Thymus (tissue), 11 donors: ENCODE data around the gene BFSP2. TPM values are rescaled to one million over a fixed set of nuclear protein-coding genes. Genes with fewer than 3 reads are reported as not detected.

Source experiments
- DNase-seq, 9 donors: peaks; one replicate each; pipeline ENCODE4 v3.0.0-alpha.2; 2013; ENCODE audit warnings: low spot score in 9 of 9, low read depth in 6 of 9, missing footprints in 1 of 9
- H3K27ac ChIP-seq, 2 donors: one replicate each; pipeline ENCODE4 v1.5.1; 2013; ENCODE audit warnings: control low read depth in 1 of 2, low read depth in 1 of 2, low read length in 1 of 2, mild to moderate bottlenecking in 1 of 2, moderate library complexity in 1 of 2
- H3K27me3 ChIP-seq, 2 donors: one replicate each; pipeline ENCODE4 v1.5.1; 2013; ENCODE audit warnings: low read length in 1 of 2; ENCODE audit not compliant: control insufficient read depth in 2 of 2, insufficient read depth in 1 of 2
- H3K36me3 ChIP-seq, 2 donors: one replicate each; pipeline ENCODE4 v1.5.1; 2013; ENCODE audit warnings: low read length in 1 of 2, mild to moderate bottlenecking in 1 of 2, moderate library complexity in 1 of 2; ENCODE audit not compliant: control insufficient read depth in 2 of 2, insufficient read depth in 2 of 2
- H3K4me1 ChIP-seq, 2 donors: one replicate each; pipeline ENCODE4 v1.5.1; 2013; ENCODE audit warnings: low read length in 2 of 2; ENCODE audit not compliant: control insufficient read depth in 2 of 2, insufficient read depth in 2 of 2
- H3K4me3 ChIP-seq, 2 donors: one replicate each; pipeline ENCODE4 v1.5.1; 2013; ENCODE audit warnings: low read length in 2 of 2, control low read depth in 1 of 2, mild to moderate bottlenecking in 1 of 2
- H3K9me3 ChIP-seq, 2 donors: one replicate each; pipeline ENCODE4 v1.5.1; 2013; ENCODE audit warnings: low read length in 1 of 2, mild to moderate bottlenecking in 1 of 2; ENCODE audit not compliant: control insufficient read depth in 2 of 2, insufficient read depth in 1 of 2
- WGBS: extraction: QIAGEN DNeasy Blood & Tissue Kit; methylation state at CpG from one replicate; pipeline ENCODE4 v1.1.7; 2013; 5-methylcytosine and 5-hydroxymethylcytosine counted together
- polyA plus RNA-seq: library from polyadenylated mRNA; stranded (reverse); fragments of 200-250 nt; gene quantifications from one replicate; pipeline ENCODE4 v1.2.3, GENCODE V29; 2013
- total RNA-seq: library from RNA; stranded (reverse); fragments of 120-200 nt; gene quantifications from one replicate; pipeline ENCODE4 v1.2.4, GENCODE V29; 2013
- donor health status: healthy.

BFSP2 gene
- total and polyA plus RNA-seq, 2 donors, result 3.6 to 3.8 TPM

DNA sequence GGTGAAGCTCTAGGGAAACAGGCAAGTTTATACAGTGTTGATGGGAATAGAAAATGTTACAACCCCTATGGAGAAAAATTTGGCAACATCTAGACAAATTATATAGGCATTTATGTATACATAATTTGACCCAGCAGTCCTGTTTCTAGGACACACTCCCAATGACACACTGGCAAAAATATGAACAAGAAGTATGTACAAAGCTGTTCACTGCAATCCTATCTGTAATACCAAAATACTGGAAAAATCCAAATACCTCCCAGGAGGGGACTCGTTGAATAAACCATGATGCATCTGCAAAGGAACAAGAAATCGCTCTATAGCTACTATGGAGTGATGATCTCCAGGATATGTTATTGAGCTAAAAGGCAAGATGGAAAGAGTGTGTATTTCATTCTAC is 8.5 kb downstream of the BFSP2 start:
- WGBS, result 97% methylated on average over 2 of the region's 2 CpGs
- no peaks in the 10 kb centered on the region for H3K9me3 ChIP-seq
- H3K27me3 ChIP-seq, result peaks cover 0 to 13% of the 10 kb centered on the region in 2 donors
- no peaks in the 10 kb centered on the region for H3K36me3 ChIP-seq
- H3K4me3 ChIP-seq, result no peak overlapping the region
- DNase-seq, result no peak
- no peak overlapping the region for H3K27ac ChIP-seq
- peaks cover 0 to 5% of the 10 kb centered on the region in 2 donors for H3K4me1 ChIP-seq

DNA sequence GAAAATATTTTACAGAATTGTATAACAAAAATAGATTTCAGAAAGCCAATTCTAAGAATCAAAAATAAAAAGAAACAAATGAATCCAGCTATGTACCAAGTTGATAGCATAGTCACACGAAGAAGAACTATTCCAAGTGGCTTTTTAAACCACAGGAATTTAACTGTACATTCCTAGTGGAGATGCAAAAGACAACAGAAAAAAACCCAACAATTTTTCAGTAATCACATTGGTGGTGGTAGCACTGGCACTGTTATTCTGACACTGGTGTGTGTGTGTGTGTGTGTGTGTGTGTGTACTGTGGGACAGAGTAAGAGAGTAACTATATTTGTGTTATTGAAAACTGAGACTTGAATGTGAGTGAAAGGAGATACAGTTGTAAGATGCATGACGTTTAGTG is 9.1 kb downstream of the BFSP2 start:
- no peak for DNase-seq
- Histone ChIP-seq H3K27ac (no peak overlapping the region), H3K36me3 (no peaks in the 10 kb centered on the region), H3K4me3 (no peak overlapping the region), H3K27me3 (peaks cover 0 to 13% of the 10 kb centered on the region in 2 donors), H3K4me1 (peaks cover 0 to 5% of the 10 kb centered on the region in 2 donors), H3K9me3 (no peaks in the 10 kb centered on the region)
- WGBS, result 92% methylated on average over 2 of the region's 2 CpGs

- 91% methylated on average over 17 of the region's 17 CpGs for WGBS
- Histone ChIP-seq H3K4me3 (no peak overlapping the region), H3K36me3 (no peaks in the 10 kb centered on the region), H3K27me3 (peaks cover 0 to 13% of the 10 kb centered on the region in 2 donors), H3K27ac (no peak overlapping the region), H3K4me1 (no peaks in the 10 kb centered on the region), H3K9me3 (no peaks in the 10 kb centered on the region)
- no peak for DNase-seq
Measured at GRCh38 chr3:133410191-133410892, 10.5 kb downstream of the BFSP2 start.

- WGBS, result 85% methylated on average over 26 of the region's 26 CpGs
- Histone ChIP-seq H3K36me3 (no peaks in the 10 kb centered on the region), H3K27ac (no peak overlapping the region), H3K9me3 (no peaks in the 10 kb centered on the region), H3K4me1 (no peaks in the 10 kb centered on the region), H3K4me3 (no peak overlapping the region), H3K27me3 (peaks cover 0 to 13% of the 10 kb centered on the region in 2 donors)
- no peak for DNase-seq
Measured at GRCh38 chr3:133412183-133413132, 12.6 kb downstream of the BFSP2 start.

DNA sequence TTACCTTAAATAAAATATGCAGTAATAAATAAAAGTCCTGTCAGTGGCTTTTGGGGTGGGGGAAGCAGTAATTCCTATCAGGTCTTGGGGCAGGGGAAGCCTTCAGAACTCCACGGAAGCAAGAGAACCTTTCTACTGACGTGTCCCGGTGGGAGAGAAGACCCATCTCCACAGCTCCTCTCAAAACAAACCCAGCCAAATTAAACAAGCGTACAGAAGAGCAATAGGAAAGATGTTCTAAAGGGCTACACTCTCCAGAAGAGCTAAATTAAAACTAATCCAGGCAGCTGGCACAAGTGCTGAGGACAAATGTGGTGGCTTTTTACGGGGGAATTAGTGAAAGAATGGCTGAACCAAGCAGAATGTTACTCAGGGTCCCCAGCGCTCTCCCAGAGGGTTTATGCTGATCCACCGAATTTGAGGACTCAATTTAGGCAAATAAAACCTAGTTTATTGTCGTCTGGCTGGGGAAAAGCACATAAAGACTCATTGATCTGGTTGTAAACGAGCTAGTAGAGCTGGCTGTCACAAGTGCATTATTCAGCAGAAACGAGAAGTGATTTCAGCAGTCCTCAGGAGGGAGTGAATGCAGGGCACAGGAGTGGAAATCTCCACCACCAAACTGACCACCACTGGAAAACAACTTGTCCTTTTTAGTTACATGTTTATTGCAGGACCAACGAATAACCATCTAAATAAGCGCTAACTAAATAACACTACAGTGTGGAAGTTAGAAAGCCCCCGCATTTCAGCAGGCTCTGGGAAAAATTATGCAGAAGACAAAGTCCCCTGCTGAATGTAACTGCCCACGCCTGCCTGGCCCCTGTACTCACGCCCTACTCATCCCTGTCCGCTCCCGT is 13.5 kb downstream of the BFSP2 start:
- Histone ChIP-seq H3K4me1 (no peaks in the 10 kb centered on the region), H3K4me3 (no peak overlapping the region)

GRCh38 chr3:133414021-133414392 is 14.2 kb downstream of the BFSP2 start:
- Histone ChIP-seq H3K4me3 (no peak overlapping the region), H3K4me1 (no peaks in the 10 kb centered on the region), H3K9me3 (peaks cover 0 to 2% of the 10 kb centered on the region in 2 donors), H3K27ac (no peak overlapping the region), H3K27me3 (peaks cover 0 to 13% of the 10 kb centered on the region in 2 donors), H3K36me3 (no peaks in the 10 kb centered on the region)
- 93% methylated on average over 4 of the region's 4 CpGs for WGBS
- no peak for DNase-seq

More for the DNA sequence above, 13.5 kb downstream of the BFSP2 start:
- 51% methylated on average over 17 of the region's 17 CpGs for WGBS
- Histone ChIP-seq H3K27ac (no peak overlapping the region), H3K9me3 (peaks cover 0 to 2% of the 10 kb centered on the region in 2 donors), H3K36me3 (no peaks in the 10 kb centered on the region), H3K27me3 (peaks cover 0 to 13% of the 10 kb centered on the region in 2 donors)
- DNase-seq, result no peak

- Histone ChIP-seq H3K4me3 (no peak overlapping the region), H3K27me3 (no peaks in the 10 kb centered on the region), H3K4me1 (no peaks in the 10 kb centered on the region), H3K36me3 (no peaks in the 10 kb centered on the region), H3K27ac (no peak overlapping the region), H3K9me3 (peaks cover 0 to 2% of the 10 kb centered on the region in 2 donors)
- no peak for DNase-seq
- WGBS, result 98% methylated on average over 7 of the region's 7 CpGs
Measured at GRCh38 chr3:133418361-133418760, 18.5 kb downstream of the BFSP2 start.

DNA sequence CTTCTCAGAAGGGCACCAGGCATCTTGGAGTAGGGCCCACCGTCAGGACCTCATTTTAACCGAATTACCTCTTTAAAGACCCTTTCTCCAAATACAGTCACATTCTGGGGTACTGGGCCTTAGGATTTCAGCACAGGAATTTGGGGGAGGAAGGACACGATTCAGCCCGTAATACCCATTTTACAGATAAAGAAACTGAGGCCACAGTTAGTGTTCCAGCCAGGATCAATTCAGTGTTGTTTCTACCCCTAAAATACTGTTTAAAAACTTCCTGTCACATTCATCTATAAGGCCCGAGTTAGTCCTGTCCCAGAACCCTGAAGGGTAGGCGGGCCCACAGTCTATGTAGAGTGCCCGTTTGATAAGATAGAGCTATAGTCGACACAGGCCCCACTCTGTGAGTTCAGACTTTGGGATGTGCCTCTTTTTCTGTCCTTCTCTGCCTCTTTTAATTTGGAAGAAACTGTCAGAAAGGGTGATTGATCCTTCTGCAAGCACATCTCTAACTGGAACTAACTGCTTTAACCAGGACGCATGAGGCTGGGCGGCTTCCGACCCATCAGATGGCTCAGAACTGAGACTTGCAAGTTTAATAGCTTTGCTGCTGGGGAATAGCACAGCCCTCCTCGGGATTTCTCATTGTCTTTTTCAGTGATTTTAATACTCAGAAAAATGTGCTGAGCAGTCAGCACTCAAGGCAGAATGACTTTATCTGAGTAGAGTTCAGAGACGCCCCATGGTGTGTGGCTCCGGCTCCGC is 19.5 kb downstream of the BFSP2 start:
- DNase-seq, result no peak
- 96% methylated on average over 15 of the region's 15 CpGs for WGBS
- Histone ChIP-seq H3K4me1 (peaks cover 3 to 4% of the 10 kb centered on the region in 2 donors), H3K4me3 (no peak overlapping the region), H3K9me3 (peaks cover 2% of the 10 kb centered on the region in 2 donors), H3K27me3 (no peaks in the 10 kb centered on the region), H3K36me3 (no peaks in the 10 kb centered on the region), H3K27ac (no peak overlapping the region)
